HPDE6-E6E7 (cell line): ENCODE results near the gene MRGPRD.

Source experiments
- DNase-seq: peaks from one replicate; pipeline ENCODE4 v3.0.0; 2011; ENCODE audit warnings: missing footprints; ENCODE audit errors: extremely low spot score

The MRGPRD gene

GRCh38 chr11:68980776-68981065 lies at the start of gene MRGPRD:
TSS of gene MRGPRD (minus strand) at chr11:68980986. CDS start at chr11:68980986, 0 bp downstream.
- no peak for DNase-seq

GRCh38 chr11:69030301-69030700 lies 49.5 kb upstream of the MRGPRD start:
- no peak for DNase-seq

- no peak for DNase-seq
Measured at GRCh38 chr11:69027704-69028372, 47.1 kb upstream of the MRGPRD start.

- no peak for DNase-seq
Measured at GRCh38 chr11:69024509-69024908, 43.7 kb upstream of the MRGPRD start.

GRCh38 chr11:69022260-69022659 lies 41.5 kb upstream of the MRGPRD start:
- no peak for DNase-seq

GRCh38 chr11:69018924-69019323 lies 38.1 kb upstream of the MRGPRD start:
- no peak for DNase-seq

GRCh38 chr11:69017951-69018350 lies 37.2 kb upstream of the MRGPRD start:
- no peak for DNase-seq

GRCh38 chr11:69014898-69015549 lies 34.2 kb upstream of the MRGPRD start:
- DNase-seq: no peak

- DNase-seq: no peak
Measured at GRCh38 chr11:69014084-69014851, 33.5 kb upstream of the MRGPRD start.

- no peak for DNase-seq
Measured at GRCh38 chr11:69013009-69013951, 32.5 kb upstream of the MRGPRD start, which contains the start of gene MRGPRF. TSS of gene MRGPRF (minus strand) at chr11:69013246. CDS start at chr11:69009901, 3,345 bp downstream.

- no peak for DNase-seq
Measured at GRCh38 chr11:69012092-69013008, 31.6 kb upstream of the MRGPRD start.

GRCh38 chr11:69011624-69012091 lies 30.9 kb upstream of the MRGPRD start:
- no peak for DNase-seq

- DNase-seq: peak; percentile 70
Measured at GRCh38 chr11:69010964-69011623, 30.3 kb upstream of the MRGPRD start.

GRCh38 chr11:69010361-69010891 lies 29.6 kb upstream of the MRGPRD start:
- DNase-seq: no peak

GRCh38 chr11:69009441-69010211 lies 28.8 kb upstream of the MRGPRD start:
- DNase-seq: no peak

GRCh38 chr11:69008737-69009440 lies 28.1 kb upstream of the MRGPRD start:
- DNase-seq: peak; percentile 97

GRCh38 chr11:69007975-69008381 lies 27.2 kb upstream of the MRGPRD start:
- DNase-seq: no peak

- no peak for DNase-seq
Measured at GRCh38 chr11:69006816-69007215, 26.0 kb upstream of the MRGPRD start.
